Uterus (tissue), 2 donors: ENCODE data around the gene IFT57.

Experiments used
- CTCF ChIP-seq, 4 experiments: fragments of 200-600 bp in 2 of 4; fragments of 450-650 bp in 2 of 4; sonication (generic) in 2 of 4; IDR thresholded peaks; one replicate each; pipeline ENCODE4 v1.5.1; 2016 to 2019; ENCODE audit warnings: antibody characterized with exemption in 4 of 4, mild to moderate bottlenecking in 2 of 4, moderate library complexity in 1 of 4
- POLR2A ChIP-seq, 2 donors: fragments of 450-650 bp; IDR thresholded peaks; one replicate each; pipeline ENCODE4 v1.6.1; 2016; ENCODE audit warnings: antibody characterized with exemption in 2 of 2, mild to moderate bottlenecking in 1 of 2, moderate library complexity in 1 of 2

GRCh38 chr3:108153451-108153981, 68.7 kb downstream of the IFT57 start:
- TF ChIP-seq CTCF (IDR thresholded peaks at IDR 0.05) = no peak
- TF ChIP-seq POLR2A (IDR thresholded peaks at IDR 0.05) = no peak
